Activated T-helper 2 cell treated with anti-CD3 and anti-CD28 coated beads, Interferon-gamma antibody, Interleukin-2, Interleukin-4, amounts not matched to agents 10 μg/mL and 5 μg/mL and 100 μg/mL, durations not matched to agents 14 hours and 24 hours and 36 hours (primary cell): ENCODE results near the gene NCLN. TPM values are rescaled to one million over a fixed set of nuclear protein-coding genes. Genes with fewer than 3 reads are reported as not detected.
A peak's percentile ranks its signal among the peaks of the same experiment; 100 is the strongest.
"Not testable (repeated sequence)": the region's sequence is repeated elsewhere in the genome, so short reads cannot be mapped to it uniquely, and the experiment has no call there.

Experiments
- DNase-seq: peaks from one replicate; pipeline ENCODE4 v3.0.0; 2021; ENCODE audit warnings: low spot score
- H3K27ac Mint-ChIP-seq: one replicate; pipeline ENCODE4 v1.8.0; 2021; ENCODE audit warnings: mixed read lengths
- H3K27me3 Mint-ChIP-seq: one replicate; pipeline ENCODE4 v1.8.0; 2021; ENCODE audit warnings: low read depth, mixed read lengths
- H3K36me3 Mint-ChIP-seq: one replicate; pipeline ENCODE4 v1.8.0; 2021; ENCODE audit warnings: low read depth, mixed read lengths
- H3K4me1 Mint-ChIP-seq: one replicate; pipeline ENCODE4 v1.8.0; 2021; ENCODE audit warnings: low read depth, mixed read lengths
- H3K4me3 Mint-ChIP-seq: one replicate; pipeline ENCODE4 v1.8.0; 2021; ENCODE audit warnings: low read depth, mild to moderate bottlenecking, moderate library complexity, mixed read lengths
- H3K9me3 Mint-ChIP-seq: one replicate; pipeline ENCODE4 v1.8.0; 2021; ENCODE audit warnings: mixed read lengths
- intact Hi-C: fragments of 100-400 bp; cut with micrococcal nuclease; formaldehyde crosslinking; loops from one replicate; pipeline ENCODE4 v1.15.1; 2023
- total RNA-seq: library from RNA; stranded (reverse); gene quantifications from 2 replicates; pipeline ENCODE4 v1.2.3, GENCODE V29; 2022

The NCLN gene
- total RNA-seq, 1 donor from 2014 or later: 86.3 TPM

- no peaks in the 10 kb centered on the region for H3K9me3 Mint-ChIP-seq
- no peaks in the 10 kb centered on the region for H3K4me1 Mint-ChIP-seq
- H3K36me3 Mint-ChIP-seq: peaks cover 9% of the 10 kb centered on the region
- no peak overlapping the region for H3K4me3 Mint-ChIP-seq
- intact Hi-C loops: no loop called here
- no peak for DNase-seq
- no peaks in the 10 kb centered on the region for H3K27me3 Mint-ChIP-seq
- H3K27ac Mint-ChIP-seq: no peak overlapping the region
Measured at GRCh38 chr19:3201072-3201700, 15.5 kb downstream of the NCLN start.

- H3K4me1 Mint-ChIP-seq: no peaks in the 10 kb centered on the region
- intact Hi-C loops: no loop called here
- no peak overlapping the region for H3K27ac Mint-ChIP-seq
- H3K36me3 Mint-ChIP-seq: peaks cover 9% of the 10 kb centered on the region
- H3K4me3 Mint-ChIP-seq: no peak overlapping the region
- no peaks in the 10 kb centered on the region for H3K27me3 Mint-ChIP-seq
- no peak for DNase-seq
- H3K9me3 Mint-ChIP-seq: no peaks in the 10 kb centered on the region
Measured at GRCh38 chr19:3201911-3202310, 16.2 kb downstream of the NCLN start.

GRCh38 chr19:3202346-3202745, 16.6 kb downstream of the NCLN start:
- Mint-ChIP-seq H3K4me3 (no peak overlapping the region), H3K36me3 (peaks cover 9% of the 10 kb centered on the region), H3K9me3 (no peaks in the 10 kb centered on the region), H3K27me3 (no peaks in the 10 kb centered on the region), H3K4me1 (no peaks in the 10 kb centered on the region), H3K27ac (no peak overlapping the region)
- no peak for DNase-seq
- intact Hi-C loops: no loop called here

GRCh38 chr19:3202895-3203294, 17.2 kb downstream of the NCLN start:
- H3K27ac Mint-ChIP-seq, H3K4me3 Mint-ChIP-seq, intact Hi-C loops, H3K9me3 Mint-ChIP-seq, H3K4me1 Mint-ChIP-seq, DNase-seq, H3K27me3 Mint-ChIP-seq, H3K36me3 Mint-ChIP-seq: not testable (repeated sequence)

GRCh38 chr19:3203805-3204645, 18.3 kb downstream of the NCLN start:
- no peak for DNase-seq
- Mint-ChIP-seq H3K9me3 (no peaks in the 10 kb centered on the region), H3K36me3 (peaks cover 9% of the 10 kb centered on the region), H3K4me1 (no peaks in the 10 kb centered on the region), H3K27ac (no peak overlapping the region), H3K27me3 (no peaks in the 10 kb centered on the region), H3K4me3 (no peak overlapping the region)
- intact Hi-C loops: no loop called here

GRCh38 chr19:3204646-3205275, 19.0 kb downstream of the NCLN start:
- intact Hi-C loops: no loop called here
- no peaks in the 10 kb centered on the region for H3K4me1 Mint-ChIP-seq
- no peaks in the 10 kb centered on the region for H3K9me3 Mint-ChIP-seq
- no peak for DNase-seq
- H3K4me3 Mint-ChIP-seq: no peak overlapping the region
- peaks cover 12% of the 10 kb centered on the region for H3K36me3 Mint-ChIP-seq
- H3K27ac Mint-ChIP-seq: no peak overlapping the region
- no peaks in the 10 kb centered on the region for H3K27me3 Mint-ChIP-seq

GRCh38 chr19:3206216-3206953, 20.7 kb downstream of the NCLN start:
- Mint-ChIP-seq H3K4me1 (no peaks in the 10 kb centered on the region), H3K27me3 (no peaks in the 10 kb centered on the region), H3K27ac (no peak overlapping the region), H3K36me3 (peaks cover 12% of the 10 kb centered on the region), H3K9me3 (no peaks in the 10 kb centered on the region), H3K4me3 (no peak overlapping the region)
- intact Hi-C loops: no loop called here
- no peak for DNase-seq

GRCh38 chr19:3207461-3208242, 21.9 kb downstream of the NCLN start:
- intact Hi-C loops: no loop called here
- Mint-ChIP-seq H3K27ac (no peak overlapping the region), H3K4me1 (no peaks in the 10 kb centered on the region), H3K27me3 (no peaks in the 10 kb centered on the region), H3K36me3 (peaks cover 12% of the 10 kb centered on the region), H3K4me3 (no peak overlapping the region), H3K9me3 (no peaks in the 10 kb centered on the region)
- DNase-seq: no peak

- no peak overlapping the region for H3K4me3 Mint-ChIP-seq
- no peaks in the 10 kb centered on the region for H3K27me3 Mint-ChIP-seq
- peaks cover 12% of the 10 kb centered on the region for H3K36me3 Mint-ChIP-seq
- H3K9me3 Mint-ChIP-seq: no peaks in the 10 kb centered on the region
- H3K27ac Mint-ChIP-seq: no peak overlapping the region
- no peak for DNase-seq
- intact Hi-C loops: no loop called here
- H3K4me1 Mint-ChIP-seq: no peaks in the 10 kb centered on the region
Measured at GRCh38 chr19:3208317-3209207, 22.8 kb downstream of the NCLN start.

- H3K4me3 Mint-ChIP-seq: no peak overlapping the region
- H3K4me1 Mint-ChIP-seq: no peaks in the 10 kb centered on the region
- peak; percentile 43 for DNase-seq
- peaks cover 6% of the 10 kb centered on the region for H3K36me3 Mint-ChIP-seq
- intact Hi-C loops: no loop called here
- no peaks in the 10 kb centered on the region for H3K9me3 Mint-ChIP-seq
- no peaks in the 10 kb centered on the region for H3K27me3 Mint-ChIP-seq
- H3K27ac Mint-ChIP-seq: no peak overlapping the region
Measured at GRCh38 chr19:3210347-3211017, 24.8 kb downstream of the NCLN start.

- intact Hi-C loops: no loop called here
- no peak overlapping the region for H3K27ac Mint-ChIP-seq
- H3K4me1 Mint-ChIP-seq: no peaks in the 10 kb centered on the region
- no peak for DNase-seq
- no peaks in the 10 kb centered on the region for H3K9me3 Mint-ChIP-seq
- no peaks in the 10 kb centered on the region for H3K27me3 Mint-ChIP-seq
- H3K36me3 Mint-ChIP-seq: peaks cover 3% of the 10 kb centered on the region
- no peak overlapping the region for H3K4me3 Mint-ChIP-seq
Measured at GRCh38 chr19:3211191-3211590, 25.5 kb downstream of the NCLN start.
